Transverse colon (tissue), 4 donors: ENCODE measurements around the gene TTC39A. TPM values are rescaled to one million over a fixed set of nuclear protein-coding genes. Genes with fewer than 3 reads are reported as not detected.

ENCODE experiments used
- DNase-seq: peaks from one replicate; pipeline ENCODE4 v3.0.0-alpha.2; 2019
- H3K27ac ChIP-seq, 4 donors: fragments of 200-600 bp; sonication (generic); 2 replicates each; pipeline ENCODE4 v1.5.1; 2016 to 2018; ENCODE audit warnings: inconsistent platforms in 4 of 4
- H3K27me3 ChIP-seq: fragments of 200-600 bp; sonication (generic); 2 replicates; pipeline ENCODE4 v1.5.1; 2017; ENCODE audit warnings: inconsistent platforms
- H3K36me3 ChIP-seq, 4 donors: fragments of 200-600 bp; sonication (generic); 2 replicates each; pipeline ENCODE4 v1.5.1; 2017 to 2019; ENCODE audit warnings: inconsistent platforms in 4 of 4
- H3K4me1 ChIP-seq, 4 donors: fragments of 200-600 bp; sonication (generic); 2 replicates each; pipeline ENCODE4 v1.5.1; 2017 to 2020; ENCODE audit warnings: inconsistent platforms in 4 of 4
- H3K4me3 ChIP-seq, 4 donors: fragments of 200-600 bp; sonication (generic); 1 replicate in 1 of 4; 2 replicates in 3 of 4; pipeline versions ENCODE4 v1.5.1 to v1.6.1; 2017 to 2019; ENCODE audit warnings: inconsistent platforms in 4 of 4
- H3K9me3 ChIP-seq, 2 donors: fragments of 200-600 bp; sonication (generic); 2 replicates each; pipeline ENCODE4 v1.5.1; 2017 to 2019; ENCODE audit warnings: inconsistent platforms in 2 of 2
- EP300 ChIP-seq: sonication (generic); formaldehyde crosslinking; IDR thresholded peaks from one replicate; pipeline ENCODE4 v1.6.1; 2017; ENCODE audit warnings: antibody characterized with exemption, low read depth
- POLR2A ChIP-seq: fragments of 450-650 bp; IDR thresholded peaks from one replicate; pipeline ENCODE4 v1.6.1; 2016; ENCODE audit warnings: antibody characterized with exemption, mild to moderate bottlenecking, moderate library complexity
- POLR2AphosphoS5 ChIP-seq, 3 donors: sonication (generic); formaldehyde crosslinking; IDR thresholded peaks; one replicate each; pipeline ENCODE4 v1.6.1; 2016; ENCODE audit warnings: antibody characterized with exemption in 3 of 3
- WGBS, 2 donors: methylation state at CpG; one replicate each; pipeline ENCODE4 v1.1.5; 2018; ENCODE audit warnings: low coverage in 1 of 2; 5-methylcytosine and 5-hydroxymethylcytosine counted together
- in situ Hi-C, 4 donors: fragments of 200-750 bp; cut with MboI; loops; one replicate each; pipeline versions ENCODE4 v1.15.0 to v1.15.1; 2017; ENCODE audit warnings: low sequenced_read_pairs in 3 of 4, low pct_ligation_motif_present in 1 of 4, low pct_unique_long_range_greater_than_20kb in 1 of 4
- intact Hi-C: fragments of 100-400 bp; cut with DNase I; formaldehyde crosslinking; loops from one replicate; pipeline ENCODE4 v1.15.1; 2023; ENCODE audit warnings: low total_unique reads
- total RNA-seq, 4 donors: library from RNA; depleted of rRNA; stranded (reverse); fragments of >200 nt; gene quantifications; one replicate each; pipeline ENCODE4 v1.1.0, GENCODE V29; 2016
- TF ChIP-seq, protein P1 (sequence below), 5 experiments: fragments of 200-600 bp in 3 of 5; fragments of 450-650 bp in 2 of 5; sonication (generic) in 3 of 5; IDR thresholded peaks; 1 replicate in 2 of 5; 2 replicates in 3 of 5; pipeline ENCODE4 v1.5.1; 2016 to 2017; ENCODE audit warnings: antibody characterized with exemption in 5 of 5, inconsistent platforms in 3 of 5, mild to moderate bottlenecking in 2 of 5, moderate library complexity in 1 of 5

The TTC39A gene
- total RNA-seq, 4 donors from 2014 or later: 41.8 to 96.1 (median 73.0) TPM

- no peaks in the 10 kb centered on the region for H3K27me3 ChIP-seq
- H3K4me1 ChIP-seq: no peaks in the 10 kb centered on the region
- 100% methylated on average over 1 of the region's 1 CpG; no CpG with 5 or more reads in 1 of the 2 donors for WGBS, 2 donors
- H3K27ac ChIP-seq: no peak overlapping the region
- DNase-seq: no peak
- no peak for TF ChIP-seq EP300
- no peak for TF ChIP-seq POLR2AphosphoS5 (IDR thresholded peaks at IDR 0.05)
- no peak for TF ChIP-seq POLR2A
- TF ChIP-seq, protein P1, sequence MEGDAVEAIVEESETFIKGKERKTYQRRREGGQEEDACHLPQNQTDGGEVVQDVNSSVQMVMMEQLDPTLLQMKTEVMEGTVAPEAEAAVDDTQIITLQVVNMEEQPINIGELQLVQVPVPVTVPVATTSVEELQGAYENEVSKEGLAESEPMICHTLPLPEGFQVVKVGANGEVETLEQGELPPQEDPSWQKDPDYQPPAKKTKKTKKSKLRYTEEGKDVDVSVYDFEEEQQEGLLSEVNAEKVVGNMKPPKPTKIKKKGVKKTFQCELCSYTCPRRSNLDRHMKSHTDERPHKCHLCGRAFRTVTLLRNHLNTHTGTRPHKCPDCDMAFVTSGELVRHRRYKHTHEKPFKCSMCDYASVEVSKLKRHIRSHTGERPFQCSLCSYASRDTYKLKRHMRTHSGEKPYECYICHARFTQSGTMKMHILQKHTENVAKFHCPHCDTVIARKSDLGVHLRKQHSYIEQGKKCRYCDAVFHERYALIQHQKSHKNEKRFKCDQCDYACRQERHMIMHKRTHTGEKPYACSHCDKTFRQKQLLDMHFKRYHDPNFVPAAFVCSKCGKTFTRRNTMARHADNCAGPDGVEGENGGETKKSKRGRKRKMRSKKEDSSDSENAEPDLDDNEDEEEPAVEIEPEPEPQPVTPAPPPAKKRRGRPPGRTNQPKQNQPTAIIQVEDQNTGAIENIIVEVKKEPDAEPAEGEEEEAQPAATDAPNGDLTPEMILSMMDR (IDR thresholded peaks at IDR 0.05): no peak
- no peak overlapping the region for H3K4me3 ChIP-seq
- peaks cover 0 to 28% (median 9%) of the 10 kb centered on the region in 4 donors for H3K36me3 ChIP-seq
- in situ Hi-C loops: loop anchor here in 1 of 4 donors (25.0 kb wide), 1 partner anchor 185 kb away; no protein-coding TSS in a partner anchor
- intact Hi-C loops: no loop called here
- no peaks in the 10 kb centered on the region for H3K9me3 ChIP-seq
Observed at GRCh38 chr1:51351907-51352306, 21.5 kb upstream of the TTC39A start.

GRCh38 chr1:51349862-51350261, 19.5 kb upstream of the TTC39A start:
- H3K27me3 ChIP-seq: peaks cover 16% of the 10 kb centered on the region
- intact Hi-C loops: no loop called here
- TF ChIP-seq POLR2AphosphoS5 (IDR thresholded peaks at IDR 0.05) (no peak), POLR2A (no peak), EP300 (no peak)
- TF ChIP-seq, protein P1 (IDR thresholded peaks at IDR 0.05): no peak
- DNase-seq: no peak
- peaks cover 0 to 5% (median 2%) of the 10 kb centered on the region in 4 donors for H3K4me1 ChIP-seq
- peaks cover 0 to 11% (median under 1%) of the 10 kb centered on the region in 4 donors for H3K36me3 ChIP-seq
- 97 to 100% methylated on average over 3 of the region's 3 CpGs for WGBS, 2 donors
- in situ Hi-C loops: loop anchor here in 1 of 4 donors (25.0 kb wide), 1 partner anchor 187 kb away; no protein-coding TSS in a partner anchor
- H3K9me3 ChIP-seq: no peaks in the 10 kb centered on the region
- no peak overlapping the region for H3K4me3 ChIP-seq
- no peak overlapping the region for H3K27ac ChIP-seq

DNA sequence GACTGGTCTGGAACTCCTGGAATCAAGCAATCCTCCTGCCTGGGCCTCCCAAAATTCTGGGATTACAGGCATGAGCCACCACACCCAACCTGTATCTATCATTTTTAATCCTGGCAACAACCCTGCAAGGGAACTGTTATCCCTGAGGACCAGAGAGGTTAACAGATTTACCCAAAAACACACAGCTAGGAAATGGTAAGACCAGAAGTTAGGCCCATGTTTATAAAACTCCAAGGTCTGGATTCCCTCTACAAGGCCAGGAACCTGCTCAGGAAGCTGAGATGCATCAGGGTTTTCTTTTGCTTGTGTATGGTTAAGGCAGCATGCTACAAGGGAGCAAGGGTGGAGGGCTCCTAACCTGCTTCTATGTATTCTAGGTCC, 17.8 kb upstream of the TTC39A start:
- Histone ChIP-seq H3K27me3 (peaks cover 33% of the 10 kb centered on the region), H3K4me3 (no peak overlapping the region), H3K4me1 (peaks cover 0 to 11% (median 5%) of the 10 kb centered on the region in 4 donors), H3K36me3 (no peaks in the 10 kb centered on the region), H3K9me3 (no peaks in the 10 kb centered on the region), H3K27ac (no peak overlapping the region)
- in situ Hi-C loops (no loop called here), intact Hi-C loops (no loop called here)
- DNase-seq: no peak
- TF ChIP-seq POLR2AphosphoS5 (IDR thresholded peaks at IDR 0.05): no peak
- no peak for TF ChIP-seq EP300
- TF ChIP-seq, protein P1 (IDR thresholded peaks at IDR 0.05): no peak
- TF ChIP-seq POLR2A: no peak

DNA sequence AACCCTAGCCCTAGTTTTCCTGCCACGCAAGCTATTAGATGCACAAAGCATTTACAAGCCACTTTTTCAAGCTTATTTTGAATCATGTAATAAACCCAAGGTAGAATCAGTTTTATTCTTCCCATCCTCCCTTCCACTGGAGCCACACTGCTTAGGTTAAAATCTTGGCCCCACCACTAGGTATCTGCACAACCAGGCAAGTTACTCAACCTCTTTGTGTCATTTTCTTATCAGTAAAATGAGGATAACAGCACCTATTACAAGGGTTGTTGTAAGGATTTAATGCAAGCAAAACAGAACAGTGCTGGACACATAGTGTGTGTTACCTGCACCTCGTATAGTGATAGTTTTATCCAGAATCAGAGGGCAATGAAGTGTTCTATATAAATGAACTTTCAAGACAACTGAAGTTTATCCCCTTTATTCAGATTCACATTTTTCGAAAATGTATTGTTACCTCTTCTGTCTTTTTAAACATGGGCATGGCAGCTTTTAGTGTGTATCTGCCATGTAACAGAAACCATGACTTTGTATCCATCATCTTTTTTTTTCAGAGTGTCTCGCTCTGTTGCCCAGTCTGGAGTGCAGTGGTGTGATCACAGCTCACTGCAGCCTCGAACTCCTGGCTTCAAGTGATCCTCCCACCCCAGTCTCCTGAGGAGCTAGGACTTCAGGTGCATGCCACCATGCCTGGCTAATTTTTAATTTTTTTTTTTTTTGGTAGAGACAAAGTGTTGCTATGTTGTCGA, 17.2 kb upstream of the TTC39A start:
- Histone ChIP-seq H3K27ac (no peak overlapping the region), H3K4me3 (no peak overlapping the region), H3K27me3 (peaks cover 39% of the 10 kb centered on the region), H3K9me3 (no peaks in the 10 kb centered on the region), H3K36me3 (no peaks in the 10 kb centered on the region), H3K4me1 (peaks cover 0 to 11% (median 5%) of the 10 kb centered on the region in 4 donors)
- intact Hi-C loops: no loop called here
- DNase-seq: no peak
- in situ Hi-C loops: no loop called here
- TF ChIP-seq EP300 (no peak), POLR2A (no peak), POLR2AphosphoS5 (IDR thresholded peaks at IDR 0.05) (no peak)
- TF ChIP-seq, protein P1 (IDR thresholded peaks at IDR 0.05): no peak
- 76 to 79% methylated on average over 6 of the region's 6 CpGs for WGBS, 2 donors
